ENCODE measurements around the gene SH3BGRL2.

Gene SH3BGRL2

DNA sequence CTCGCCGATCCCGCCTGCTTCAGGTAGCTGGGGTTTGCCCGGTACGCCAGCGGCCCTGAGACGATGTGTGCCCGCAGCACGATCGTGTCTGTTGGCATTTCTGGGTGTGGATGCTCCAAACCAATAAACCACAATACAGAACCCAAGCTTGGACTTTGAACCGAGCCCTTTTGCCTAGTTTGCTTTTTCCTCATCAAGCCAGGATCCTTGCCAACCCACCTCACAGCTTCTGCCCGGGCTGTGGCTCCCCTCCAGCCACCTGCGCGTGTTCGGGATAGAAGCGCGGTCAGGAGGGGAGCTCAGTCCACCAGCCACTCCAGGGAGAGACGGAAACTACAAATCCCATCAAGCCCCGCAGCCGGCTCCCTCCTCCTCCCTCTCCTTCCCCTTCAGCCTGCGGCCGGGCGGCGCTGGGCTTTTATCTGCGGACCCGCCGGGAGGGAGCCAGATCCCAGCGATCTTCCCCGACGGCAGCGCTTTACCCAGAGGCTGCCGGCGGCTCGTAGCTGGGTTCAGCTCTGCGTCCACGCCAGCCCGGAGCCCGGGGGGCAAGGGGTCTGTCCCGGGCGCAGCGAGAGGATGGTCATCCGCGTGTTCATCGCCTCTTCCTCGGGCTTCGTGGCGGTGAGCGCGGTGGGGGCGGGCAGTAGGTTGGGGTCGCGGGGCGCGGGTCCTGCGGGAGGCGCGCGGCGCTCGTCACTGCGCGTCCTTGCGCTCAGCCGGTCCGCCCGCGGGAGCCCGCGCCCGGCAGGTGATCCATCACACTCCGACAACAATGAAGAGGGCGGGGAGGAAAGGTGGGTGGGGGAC, at the start of gene SH3BGRL2:
Gene SH3BGRL2, plus strand, starts transcription at position 447 of the 810 bp plus-strand sequence. Its CDS starts 133 bp downstream, at position 580.
- no peaks in the 10 kb centered on the region for H3K9me3 Mint-ChIP-seq
- H3K4me1 Mint-ChIP-seq: peaks cover 13% of the 10 kb centered on the region
- peak; percentile 13 to 30 for DNase-seq
- peak within 1 kb of the TSS; percentile 9 to 44 for H3K27ac Mint-ChIP-seq
- H3K4me3 Mint-ChIP-seq: peak within 1 kb of the TSS; percentile 88 to 95
- peak; percentile 73 for ATAC-seq
- peaks cover 47% of the 10 kb centered on the region for H3K27me3 Mint-ChIP-seq

DNA sequence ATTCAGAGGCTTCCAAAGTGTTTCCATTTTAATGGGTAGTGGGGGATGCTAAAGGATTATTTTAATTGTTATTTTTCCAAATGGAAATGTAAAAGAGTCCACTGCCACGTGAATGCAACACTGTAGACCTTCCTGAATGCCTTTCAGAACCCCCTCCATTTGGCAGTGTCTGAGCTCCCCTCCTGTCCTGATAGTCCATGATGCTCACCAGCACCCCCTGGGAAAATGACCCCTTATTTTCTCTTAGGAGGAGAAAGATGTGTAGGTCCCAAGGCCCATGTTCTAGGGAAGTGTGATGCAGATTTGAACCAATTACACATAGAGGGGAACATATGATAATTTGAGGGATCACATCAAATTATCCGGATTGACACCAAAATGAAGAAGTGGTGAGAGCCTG, 46.8 kb upstream of the SH3BGRL2 start:
- H3K27me3 Mint-ChIP-seq: no peaks in the 10 kb centered on the region
- no peak overlapping the region for H3K4me3 Mint-ChIP-seq
- H3K4me1 Mint-ChIP-seq: no peaks in the 10 kb centered on the region
- DNase-seq: no peak
- ATAC-seq: no peak
- H3K9me3 Mint-ChIP-seq: peaks cover 11 to 25% of the 10 kb centered on the region in 2 donors
- H3K27ac Mint-ChIP-seq: no peak overlapping the region

- ATAC-seq (no peak), DNase-seq (no peak)
- Mint-ChIP-seq H3K4me1 (no peaks in the 10 kb centered on the region), H3K4me3 (no peak overlapping the region), H3K9me3 (peaks cover 0 to 4% of the 10 kb centered on the region in 2 donors), H3K27me3 (no peaks in the 10 kb centered on the region), H3K27ac (no peak overlapping the region)
Observed at GRCh38 chr6:79586548-79586947, 44.6 kb upstream of the SH3BGRL2 start.

DNA sequence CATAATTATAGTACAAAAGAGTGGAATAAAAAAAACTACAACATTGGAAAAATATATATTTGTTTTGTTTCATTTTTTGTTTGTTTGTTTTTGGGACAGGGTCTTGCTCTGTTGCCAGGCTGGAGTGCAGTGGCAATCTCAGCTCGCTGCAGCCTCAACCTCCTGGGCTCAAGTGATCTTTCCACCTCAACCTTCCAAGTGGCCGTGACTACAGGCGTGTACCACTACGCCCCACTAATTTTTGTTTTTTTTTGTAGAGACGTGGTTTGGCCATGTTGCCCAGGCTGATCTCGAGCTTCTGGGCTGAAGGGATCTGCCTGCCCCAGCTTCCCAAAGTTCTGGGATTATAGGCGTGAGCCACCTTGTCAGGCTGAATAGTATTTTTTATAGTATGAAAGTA, 41.4 kb upstream of the SH3BGRL2 start:
- Mint-ChIP-seq H3K9me3 (no peaks in the 10 kb centered on the region), H3K27ac (peak overlapping the region in 1 of 2 donors; percentile 42), H3K4me1 (no peaks in the 10 kb centered on the region), H3K27me3 (peaks cover 4% of the 10 kb centered on the region), H3K4me3 (no peak overlapping the region)
- ATAC-seq (no peak), DNase-seq (no peak)

DNA sequence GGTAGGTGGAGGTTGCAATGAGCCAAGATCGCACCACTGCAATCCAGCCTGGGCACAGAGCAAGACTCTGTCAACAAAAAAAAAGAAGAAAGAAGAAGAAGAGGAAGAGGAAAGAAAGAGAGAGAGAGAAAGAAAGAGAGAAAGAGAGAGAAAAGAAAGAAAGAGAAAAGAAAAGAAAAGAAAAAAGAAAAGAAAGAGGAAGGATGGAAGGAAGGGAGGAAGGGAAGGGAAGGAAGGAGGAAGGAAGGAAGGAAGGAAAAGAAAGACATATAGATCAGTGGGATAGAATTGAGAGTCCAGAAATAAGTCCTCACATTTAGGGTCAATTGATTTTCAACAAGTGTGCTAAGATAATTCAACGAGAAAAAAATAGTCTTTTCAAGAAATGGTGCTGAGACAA, 34.0 kb upstream of the SH3BGRL2 start:
- Mint-ChIP-seq H3K27me3 (peaks cover 7% of the 10 kb centered on the region), H3K4me1 (no peaks in the 10 kb centered on the region), H3K9me3 (no peaks in the 10 kb centered on the region), H3K4me3 (no peak overlapping the region), H3K27ac (no peak overlapping the region)
- ATAC-seq: no peak
- no peak for DNase-seq

DNA sequence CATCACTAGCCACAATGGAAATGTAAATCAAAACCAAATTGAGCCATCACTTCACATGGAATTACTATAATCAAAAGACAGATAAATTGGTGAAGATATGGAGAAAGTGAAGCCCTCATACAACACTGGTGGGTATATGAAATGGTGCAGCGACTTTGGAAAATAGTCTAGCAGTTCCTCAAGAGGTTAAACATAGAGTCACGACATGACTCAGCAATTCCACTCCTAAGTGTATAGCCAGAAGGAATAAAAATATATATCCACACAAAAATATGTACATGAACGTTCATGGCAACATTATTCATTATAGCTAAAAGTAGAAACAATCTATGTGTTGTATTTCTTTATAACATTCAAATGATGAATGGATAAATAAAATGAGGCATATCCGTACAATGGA, 33.1 kb upstream of the SH3BGRL2 start:
- no peaks in the 10 kb centered on the region for H3K4me1 Mint-ChIP-seq
- H3K27ac Mint-ChIP-seq: no peak overlapping the region
- no peak for DNase-seq
- no peak for ATAC-seq
- no peaks in the 10 kb centered on the region for H3K9me3 Mint-ChIP-seq
- no peak overlapping the region for H3K4me3 Mint-ChIP-seq
- peaks cover 7% of the 10 kb centered on the region for H3K27me3 Mint-ChIP-seq

DNA sequence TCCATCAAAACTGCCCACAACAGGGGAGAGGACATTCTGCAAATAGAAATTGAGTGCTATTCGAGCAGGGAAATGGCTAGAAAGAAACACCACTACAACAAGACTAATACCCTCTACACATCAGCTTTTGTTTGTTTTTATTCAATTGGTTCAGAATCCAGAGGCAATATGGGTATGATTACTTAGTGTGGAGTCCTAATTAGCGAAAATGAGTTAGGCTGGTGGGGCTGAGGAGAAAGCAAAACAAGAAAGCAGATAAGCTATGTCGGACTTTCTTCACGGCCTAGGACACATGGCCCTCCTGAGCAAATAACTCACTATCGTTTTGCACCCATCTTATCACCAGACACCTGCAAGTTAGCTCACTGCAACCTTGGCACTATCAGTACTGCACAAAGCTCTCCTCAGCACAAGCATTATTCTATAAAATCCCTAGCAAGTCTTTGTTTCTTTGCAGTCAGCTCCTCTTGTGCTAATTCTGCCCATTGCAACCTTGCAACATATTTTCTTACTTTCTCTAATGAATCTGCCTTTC, 31.3 kb upstream of the SH3BGRL2 start:
- Mint-ChIP-seq H3K4me3 (no peak overlapping the region), H3K27ac (no peak overlapping the region), H3K4me1 (no peaks in the 10 kb centered on the region), H3K9me3 (no peaks in the 10 kb centered on the region), H3K27me3 (peaks cover 2% of the 10 kb centered on the region)
- ATAC-seq (no peak), DNase-seq (no peak)

DNA sequence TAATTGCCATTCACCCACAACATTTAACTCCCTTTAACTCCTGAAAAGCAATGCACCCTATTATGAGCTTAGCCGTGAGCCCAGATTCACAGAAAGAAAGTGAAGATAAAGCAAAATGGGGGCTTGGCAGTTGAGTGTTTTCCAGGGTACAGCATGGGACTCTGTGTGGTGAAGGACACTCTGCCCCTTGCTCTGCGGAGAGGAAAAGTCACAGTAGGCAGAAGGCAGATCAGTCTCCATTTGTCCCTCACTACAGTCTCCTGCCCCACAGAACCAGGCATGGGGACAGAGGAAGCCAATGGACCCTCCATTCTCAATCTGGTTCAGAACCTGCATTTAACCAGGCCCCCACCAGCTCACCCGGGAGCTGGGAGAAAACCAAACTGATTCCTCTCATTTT, 30.8 kb upstream of the SH3BGRL2 start:
- Mint-ChIP-seq H3K4me3 (no peak overlapping the region), H3K4me1 (no peaks in the 10 kb centered on the region)

DNA sequence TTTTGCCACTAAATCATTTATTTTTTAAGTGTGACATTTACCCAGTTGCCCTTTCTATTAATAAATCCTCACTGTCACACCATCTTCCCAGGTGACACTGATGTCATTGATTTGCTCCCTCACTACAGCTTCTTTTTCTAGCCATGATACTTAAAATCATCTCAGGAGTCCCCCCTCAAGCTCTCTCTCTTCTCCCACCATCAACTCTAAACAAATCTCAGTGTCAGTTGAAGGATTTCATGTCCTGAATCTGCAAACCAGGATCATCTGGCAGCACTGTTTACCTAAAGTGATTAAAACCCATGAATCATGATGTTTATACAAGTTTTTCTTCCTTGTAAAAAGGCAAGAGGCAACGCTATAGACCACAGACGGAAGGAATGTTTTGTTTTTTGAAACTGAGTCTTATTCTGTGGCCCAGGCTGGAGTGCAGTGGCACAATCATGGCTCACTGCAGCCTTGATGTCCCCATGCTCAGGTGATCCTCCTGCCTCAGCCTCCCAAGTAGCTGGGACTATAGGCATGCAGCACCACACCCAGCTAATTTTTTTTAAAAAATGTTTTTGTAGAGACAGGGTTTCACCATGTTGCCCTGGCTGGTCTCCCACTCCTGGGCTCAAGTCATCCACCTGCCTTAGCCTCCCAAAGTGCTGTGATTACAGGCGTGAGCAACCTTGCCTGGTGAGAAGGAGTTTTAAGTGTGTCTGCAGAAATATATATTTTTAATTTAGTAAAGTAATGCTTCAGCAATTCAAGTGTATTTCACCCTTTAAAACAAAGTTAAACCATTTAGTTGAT, 30.1 kb upstream of the SH3BGRL2 start:
- Mint-ChIP-seq H3K4me3 (no peak overlapping the region), H3K4me1 (no peaks in the 10 kb centered on the region), H3K27me3 (no peaks in the 10 kb centered on the region), H3K9me3 (no peaks in the 10 kb centered on the region), H3K27ac (no peak overlapping the region)
- ATAC-seq (no peak), DNase-seq (no peak)

More for the DNA sequence above, 30.8 kb upstream of the SH3BGRL2 start:
- H3K27me3 Mint-ChIP-seq: no peaks in the 10 kb centered on the region
- no peak overlapping the region for H3K27ac Mint-ChIP-seq
- no peaks in the 10 kb centered on the region for H3K9me3 Mint-ChIP-seq
- ATAC-seq (no peak), DNase-seq (no peak)

DNA sequence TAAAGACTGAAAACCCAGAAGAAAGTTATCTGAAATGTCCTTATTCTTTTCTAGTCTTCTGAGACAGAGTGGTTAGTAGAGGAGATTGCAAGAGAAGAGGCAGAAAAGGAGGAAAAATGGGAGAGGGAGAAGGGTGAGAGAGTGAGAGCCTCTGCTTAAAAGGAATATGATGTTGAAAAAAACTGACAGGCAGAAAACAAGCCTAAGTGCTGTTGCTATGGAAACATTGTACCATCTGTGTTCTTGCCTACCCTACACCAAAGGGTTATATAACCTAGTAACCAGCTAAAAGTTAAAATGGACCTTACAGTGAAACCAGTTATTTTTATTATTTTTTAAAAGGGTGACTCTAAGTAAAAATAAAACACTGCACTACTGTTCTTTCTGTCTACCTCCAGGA, 28.3 kb upstream of the SH3BGRL2 start:
- H3K4me1 Mint-ChIP-seq: no peaks in the 10 kb centered on the region
- H3K27ac Mint-ChIP-seq: no peak overlapping the region
- no peaks in the 10 kb centered on the region for H3K9me3 Mint-ChIP-seq
- peaks cover 11% of the 10 kb centered on the region for H3K27me3 Mint-ChIP-seq
- ATAC-seq (no peak), DNase-seq (no peak)
- no peak overlapping the region for H3K4me3 Mint-ChIP-seq

DNA sequence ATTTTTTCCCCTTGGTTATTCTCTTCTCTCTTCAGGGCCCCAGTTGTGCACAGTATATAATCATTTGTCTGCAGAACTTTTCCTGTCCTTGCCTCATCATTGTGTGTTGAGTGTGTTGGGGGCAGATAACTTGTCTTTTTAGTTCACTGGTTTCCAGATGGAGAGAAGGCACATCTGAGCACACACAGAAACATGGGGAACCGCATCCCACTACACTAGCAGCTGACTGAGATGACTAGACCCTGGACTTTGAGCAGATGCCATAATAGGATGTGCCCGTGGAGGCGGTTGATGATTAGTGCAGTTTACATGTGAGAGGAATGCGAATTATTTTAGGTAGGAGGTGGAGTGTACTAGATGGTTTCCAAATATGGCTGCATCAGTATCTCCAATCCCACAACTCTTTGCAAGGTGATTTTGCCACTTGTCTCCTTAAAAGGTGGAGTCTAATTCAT, 26.5 kb upstream of the SH3BGRL2 start:
- H3K4me1 Mint-ChIP-seq: no peaks in the 10 kb centered on the region
- no peak overlapping the region for H3K27ac Mint-ChIP-seq
- no peak overlapping the region for H3K4me3 Mint-ChIP-seq
- peaks cover 11% of the 10 kb centered on the region for H3K27me3 Mint-ChIP-seq
- DNase-seq (no peak), ATAC-seq (no peak)
- H3K9me3 Mint-ChIP-seq: no peaks in the 10 kb centered on the region

GRCh38 chr6:79605061-79605460, 26.1 kb upstream of the SH3BGRL2 start:
- no peak overlapping the region for H3K27ac Mint-ChIP-seq
- DNase-seq (no peak), ATAC-seq (no peak)
- H3K4me3 Mint-ChIP-seq: no peak overlapping the region
- H3K9me3 Mint-ChIP-seq: no peaks in the 10 kb centered on the region
- H3K4me1 Mint-ChIP-seq: no peaks in the 10 kb centered on the region
- H3K27me3 Mint-ChIP-seq: peaks cover 11% of the 10 kb centered on the region

- ATAC-seq: no peak
- H3K27ac Mint-ChIP-seq: no peak overlapping the region
- no peak for DNase-seq
- peaks cover 11% of the 10 kb centered on the region for H3K27me3 Mint-ChIP-seq
- no peaks in the 10 kb centered on the region for H3K9me3 Mint-ChIP-seq
- H3K4me1 Mint-ChIP-seq: no peaks in the 10 kb centered on the region
- H3K4me3 Mint-ChIP-seq: no peak overlapping the region
Observed at GRCh38 chr6:79605968-79606764, 25.0 kb upstream of the SH3BGRL2 start.

GRCh38 chr6:79607000-79607399, 24.1 kb upstream of the SH3BGRL2 start:
- no peak overlapping the region for H3K4me3 Mint-ChIP-seq
- DNase-seq: no peak
- H3K9me3 Mint-ChIP-seq: no peaks in the 10 kb centered on the region
- peaks cover 11% of the 10 kb centered on the region for H3K27me3 Mint-ChIP-seq
- no peak for ATAC-seq
- no peaks in the 10 kb centered on the region for H3K4me1 Mint-ChIP-seq
- peak overlapping the region in 1 of 2 donors; percentile 19 for H3K27ac Mint-ChIP-seq

Data from stimulated activated naive CD8-positive, alpha-beta T cell treated with anti-CD3 and anti-CD28 coated beads, Interleukin-15, amount 100 ng/mL, for 72 hours (primary cell).